Activated CD8-positive, alpha-beta memory T cell treated with anti-CD3 and anti-CD28 coated beads, Interleukin-2, amount 50 U/mL, for 24 hours (primary cell): ENCODE results near the gene RPS27L.

ENCODE experiments used
- DNase-seq: peaks from one replicate; pipeline ENCODE4 v3.0.0-alpha.2; 2020; ENCODE audit errors: extremely low read depth

Gene RPS27L

DNA sequence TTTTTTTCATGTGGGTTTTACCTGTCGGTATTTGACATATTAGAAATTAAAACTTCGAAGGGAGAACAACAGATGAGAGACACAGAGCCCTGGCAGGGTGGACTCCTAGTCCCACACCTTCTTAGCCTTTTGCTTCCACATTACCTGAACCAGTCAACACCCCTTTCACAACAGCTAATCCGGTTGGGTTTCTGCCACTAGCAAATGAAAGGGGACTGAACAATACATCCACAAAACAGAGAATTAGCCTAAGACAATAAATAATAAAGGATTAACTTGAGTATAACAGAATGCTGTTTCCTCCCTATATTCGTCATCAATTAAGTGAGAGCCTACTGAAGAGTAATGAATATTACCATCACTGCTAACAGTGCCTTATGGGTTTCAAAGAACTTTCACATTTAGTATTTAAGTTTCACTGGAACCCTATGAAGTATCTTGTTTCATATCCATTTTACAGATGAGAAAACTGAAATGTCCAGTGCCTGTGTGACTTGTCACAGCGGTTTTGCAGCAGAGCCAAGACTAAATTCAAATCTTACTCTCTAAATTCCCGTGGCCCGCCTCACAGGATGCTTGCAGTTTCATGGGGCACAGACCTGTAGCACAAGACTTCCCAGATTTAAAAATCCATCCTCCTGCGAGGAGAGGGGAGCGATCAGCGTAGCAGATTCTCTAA lies 31.1 kb upstream of the RPS27L start:
- no peak for DNase-seq

DNA sequence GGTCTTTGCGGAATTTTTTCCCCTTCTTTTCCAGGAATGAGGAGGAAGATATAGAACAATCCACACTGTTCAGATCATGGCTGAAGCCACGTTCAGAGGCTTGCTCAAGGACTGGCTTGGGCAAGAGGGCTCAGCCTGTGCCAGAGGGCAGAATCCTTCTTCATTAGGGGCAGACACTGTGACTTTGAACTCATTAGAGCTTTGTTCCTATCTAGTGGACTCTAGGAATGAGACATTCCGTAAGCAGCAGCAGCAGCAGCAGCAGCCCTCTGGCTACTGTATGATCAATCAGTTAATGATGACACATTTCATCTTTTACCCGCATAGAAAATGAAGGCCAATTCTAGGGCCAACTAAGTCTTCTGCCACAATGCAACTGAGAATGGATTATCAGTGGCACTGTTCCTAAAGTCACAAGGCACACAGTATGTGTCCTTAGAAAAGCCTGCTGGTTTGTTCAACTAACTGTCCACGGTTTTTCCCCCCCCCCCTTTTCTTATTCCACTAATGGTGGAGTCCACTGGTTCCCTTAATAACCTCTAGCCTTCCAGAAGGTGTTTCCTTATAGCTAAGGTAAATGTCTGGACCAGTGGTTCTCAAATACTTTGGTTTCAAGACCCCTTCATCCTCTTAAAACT lies 30.4 kb upstream of the RPS27L start:
- no peak for DNase-seq

DNA sequence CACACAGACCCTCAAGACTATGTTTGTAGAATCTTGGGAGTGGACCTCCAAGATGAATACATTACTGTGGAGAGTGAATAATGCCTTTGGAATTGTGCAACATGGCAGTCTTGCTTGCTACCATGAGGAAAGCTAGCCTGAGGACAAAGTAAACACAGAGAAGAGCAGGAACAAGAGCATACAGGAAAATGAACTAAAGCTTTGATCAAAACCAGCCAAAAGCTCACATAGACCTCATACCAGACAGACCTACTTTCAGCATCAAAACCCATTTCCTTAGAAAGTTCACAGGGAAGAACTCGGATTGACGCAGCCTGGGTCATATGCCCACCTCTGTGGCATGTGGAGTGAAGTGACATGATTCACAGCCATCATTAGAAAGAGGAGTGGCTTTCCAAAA lies 28.8 kb upstream of the RPS27L start:
- no peak for DNase-seq

DNA sequence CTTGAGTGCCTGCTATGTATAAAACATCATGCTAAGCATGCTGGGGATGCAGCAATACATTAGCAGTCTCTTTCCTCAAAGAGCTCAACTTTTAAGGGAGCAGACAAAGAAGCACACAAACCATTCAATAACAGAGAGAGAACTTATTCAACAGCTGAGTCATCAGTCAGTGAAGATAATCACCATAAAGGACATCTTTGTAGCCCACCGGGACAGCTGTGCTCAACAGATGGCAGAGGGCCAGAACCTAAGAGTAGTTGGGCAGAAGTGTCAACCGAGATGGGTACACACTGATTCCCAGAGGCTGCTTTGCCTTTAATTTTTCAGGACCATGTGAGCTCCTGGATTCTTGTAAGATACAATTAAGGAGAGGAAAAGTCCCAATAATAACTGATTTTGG lies 27.9 kb upstream of the RPS27L start:
- DNase-seq, result no peak

DNA sequence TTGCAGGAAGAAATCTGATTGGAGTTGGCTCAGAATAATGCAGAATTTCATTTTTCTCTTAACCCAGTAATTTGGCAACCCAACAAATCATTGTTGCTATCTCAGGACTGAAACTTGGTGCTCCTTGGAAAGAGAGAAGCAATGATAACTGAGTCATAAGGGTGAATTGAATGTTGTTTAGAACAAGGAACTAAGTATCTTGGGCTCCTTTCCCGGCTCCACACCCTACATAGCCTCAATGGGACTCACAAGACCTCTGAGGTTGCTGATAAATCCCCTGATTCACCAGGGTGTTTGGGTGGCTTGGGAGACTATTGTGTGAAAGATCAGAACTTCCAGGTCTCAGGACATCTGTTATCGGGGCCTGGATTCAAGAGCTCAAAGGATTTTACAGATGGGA lies 24.4 kb upstream of the RPS27L start:
- DNase-seq, result no peak

DNA sequence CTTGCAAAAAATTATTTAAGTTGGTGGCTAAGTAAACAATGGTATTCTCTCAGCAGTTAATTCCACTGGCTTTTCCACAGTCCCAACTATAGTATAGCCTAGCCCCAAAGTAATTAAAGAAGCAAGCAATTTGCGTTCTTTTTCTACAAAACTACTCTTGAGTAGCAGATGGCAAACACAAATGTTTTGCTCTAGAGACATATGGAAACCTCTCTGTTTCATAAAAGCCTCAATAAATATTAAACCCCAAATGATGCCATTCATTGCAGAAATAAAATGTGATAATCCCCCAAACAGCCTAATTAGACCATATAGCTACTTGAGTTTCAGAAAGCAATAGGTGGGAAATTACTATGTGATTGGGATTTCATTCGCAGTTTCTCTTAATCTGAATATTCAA lies 23.5 kb upstream of the RPS27L start:
- no peak for DNase-seq

DNA sequence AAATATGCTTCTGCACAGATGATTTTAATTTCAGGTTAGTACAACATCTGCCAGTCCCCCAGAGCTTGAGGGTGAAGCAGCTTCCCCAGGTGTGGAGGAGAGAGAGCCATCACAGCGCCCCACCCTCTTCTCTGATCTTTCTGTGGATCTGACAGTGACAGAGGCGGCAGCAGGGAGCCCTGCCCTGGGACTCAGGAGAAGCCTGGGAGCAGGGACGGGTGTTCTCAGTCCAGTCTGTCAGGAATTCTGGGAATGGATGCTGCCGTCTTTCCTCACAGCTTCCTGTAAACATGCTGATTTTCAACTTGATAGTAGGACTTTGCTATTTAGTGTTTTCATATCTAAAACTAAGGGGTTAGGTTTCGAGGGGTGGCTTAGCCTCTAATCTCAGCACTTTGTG lies 20.8 kb upstream of the RPS27L start:
- DNase-seq, result no peak

DNA sequence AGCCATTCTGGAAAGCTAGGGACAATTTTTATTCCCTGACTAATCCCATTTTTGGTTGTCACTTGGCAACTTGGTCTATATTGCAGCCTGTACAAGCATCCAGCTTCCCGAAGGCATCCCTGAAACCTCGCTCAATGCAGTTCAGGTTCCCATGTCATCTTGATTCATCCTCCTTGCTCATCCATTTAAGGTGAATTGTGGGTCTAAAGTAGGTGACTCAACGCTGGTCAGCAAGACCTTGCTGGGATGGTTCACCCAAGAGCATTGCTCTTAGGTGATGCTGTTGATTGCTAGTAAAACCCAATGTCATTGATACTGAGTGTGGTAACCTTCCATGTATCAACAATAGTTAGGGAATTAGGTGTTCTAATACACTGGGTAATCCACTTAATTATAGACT lies 19.0 kb upstream of the RPS27L start:
- DNase-seq, result no peak

DNA sequence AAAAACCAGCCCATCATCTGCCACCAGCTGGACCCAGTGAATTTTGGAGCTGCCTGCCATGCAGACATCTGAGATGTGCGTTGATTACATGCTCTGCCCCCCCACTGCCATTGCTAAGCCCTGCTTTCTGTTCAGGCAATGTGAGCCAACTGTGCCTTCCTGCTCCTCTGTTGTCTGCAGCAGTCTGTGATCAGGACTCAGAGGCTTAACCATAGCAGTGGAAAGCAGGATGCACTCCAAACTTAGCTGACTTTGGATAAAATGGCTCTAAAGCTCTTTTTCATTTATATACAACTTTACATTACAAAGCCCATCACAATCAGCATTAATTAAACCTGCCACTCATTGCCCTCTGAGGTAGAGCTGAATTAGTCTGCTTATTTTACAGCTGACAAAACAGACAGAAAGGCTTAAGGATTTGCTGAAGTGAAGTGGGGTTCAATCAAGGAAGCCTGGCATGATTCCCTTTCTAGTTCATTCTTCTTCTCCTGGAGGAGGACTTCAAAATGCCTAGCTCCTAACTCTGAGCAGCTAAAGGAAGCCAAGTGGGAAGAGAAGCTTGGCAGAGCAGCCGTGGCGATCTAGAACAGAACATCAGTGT lies 15.7 kb upstream of the RPS27L start:
- DNase-seq, result no peak

DNA sequence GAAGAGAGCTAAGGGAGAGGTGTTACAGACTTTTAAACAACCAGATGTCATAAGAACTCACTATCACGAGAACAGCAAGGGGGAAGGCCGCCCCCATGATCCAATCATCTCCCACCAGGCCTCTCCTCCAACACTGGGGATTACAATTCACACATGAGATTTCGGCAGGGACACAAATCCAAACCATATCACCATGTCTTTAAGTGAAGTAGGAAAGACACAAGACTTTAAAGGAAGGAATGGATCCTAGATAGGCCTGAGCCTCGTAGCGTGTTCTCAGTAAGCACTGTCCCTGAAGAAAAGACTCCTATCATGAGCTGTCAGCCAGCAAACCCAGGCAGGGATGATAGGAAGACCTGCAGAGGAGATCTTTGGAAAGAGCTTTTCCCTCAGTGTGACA lies 15.1 kb upstream of the RPS27L start:
- DNase-seq, result no peak

DNA sequence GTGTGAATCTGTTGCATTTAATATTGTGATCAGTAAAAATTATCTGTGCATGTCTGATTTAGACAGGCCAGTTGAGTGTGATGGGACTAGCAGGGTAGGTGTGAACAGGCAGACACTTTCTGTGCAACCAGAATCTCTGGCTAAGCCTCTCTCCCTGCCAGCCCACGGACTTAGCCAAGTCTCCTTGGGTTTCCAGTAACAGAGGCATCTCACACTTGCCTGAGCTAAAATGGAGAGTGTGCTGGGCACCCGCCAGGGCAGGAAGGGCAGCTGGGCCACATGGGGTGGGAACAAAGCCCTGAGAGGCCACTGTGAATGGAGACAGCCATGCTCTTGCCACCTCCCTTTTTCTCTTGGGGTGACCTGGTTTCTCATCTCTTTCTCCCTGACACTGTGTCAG lies 12.5 kb upstream of the RPS27L start:
- DNase-seq, result no peak

DNA sequence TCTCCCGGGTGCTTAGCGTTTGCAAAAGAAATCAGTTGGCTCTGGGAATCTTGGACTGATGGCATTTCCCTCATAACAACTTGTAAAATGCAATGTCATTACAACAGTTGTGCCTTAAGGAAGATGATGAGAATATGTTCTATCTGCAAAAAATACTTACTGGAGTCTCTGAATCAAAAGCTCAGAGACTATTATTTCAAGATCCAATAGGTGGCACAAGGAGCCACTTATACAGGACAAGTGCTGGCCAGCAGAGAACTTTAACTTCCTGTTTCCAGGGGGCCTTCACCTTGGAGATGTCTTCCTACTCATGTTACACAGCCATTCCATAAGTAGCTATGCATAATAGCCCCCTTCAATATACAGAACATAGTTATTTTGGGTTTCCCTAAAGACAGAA lies 8.9 kb upstream of the RPS27L start:
- DNase-seq, result no peak

DNA sequence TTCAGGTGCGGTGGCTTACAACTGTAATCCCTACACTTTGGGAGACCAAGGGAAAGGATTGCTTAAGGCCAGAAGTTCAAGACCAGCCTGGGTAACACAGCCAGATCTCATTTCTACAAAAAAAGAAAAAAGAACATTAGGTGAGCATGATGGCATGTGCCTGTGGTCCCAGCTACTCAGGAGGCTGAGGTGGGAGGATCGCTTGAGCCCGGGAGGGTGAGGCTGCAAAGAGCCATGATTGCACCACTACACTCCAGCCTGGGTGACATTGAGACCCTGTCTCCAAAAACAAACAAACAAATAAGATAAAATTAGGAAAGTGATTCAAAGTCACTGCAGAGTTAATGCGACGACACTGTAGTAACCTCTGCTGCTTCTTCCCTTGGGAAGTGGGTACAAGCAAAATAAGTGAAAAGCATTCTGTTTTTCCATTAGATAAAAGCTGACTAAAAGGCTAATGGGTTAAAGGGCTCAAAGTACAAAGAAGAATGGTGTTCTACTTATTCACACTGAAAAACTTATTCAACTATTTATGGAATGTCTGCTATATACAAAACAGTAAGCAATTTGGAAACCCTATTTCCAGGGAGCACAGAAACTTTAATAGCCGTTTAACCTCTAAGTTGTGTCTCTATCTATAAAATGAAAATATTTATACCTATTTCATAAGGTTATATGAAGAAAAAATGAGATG lies 8.0 kb upstream of the RPS27L start:
- DNase-seq, result no peak

DNA sequence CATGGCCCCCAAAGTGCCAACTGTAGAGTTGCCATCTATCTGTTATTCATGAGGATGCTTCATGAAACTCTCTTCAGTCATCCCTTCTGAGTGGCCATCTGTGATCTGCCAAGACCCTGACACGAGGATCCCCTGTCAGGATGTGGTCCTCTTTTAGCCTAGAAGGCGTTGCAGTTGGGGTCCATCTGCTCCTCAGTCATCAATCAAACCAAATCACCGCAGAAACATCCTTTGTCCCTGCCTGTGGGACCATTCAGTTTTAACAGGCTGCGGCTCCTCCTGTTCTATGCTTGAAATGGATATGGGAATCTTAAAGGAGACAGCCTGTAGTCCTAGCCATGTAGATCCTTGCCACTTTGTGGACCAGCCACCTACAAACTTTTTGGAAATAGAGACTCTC lies 5.9 kb upstream of the RPS27L start:
- no peak for DNase-seq

DNA sequence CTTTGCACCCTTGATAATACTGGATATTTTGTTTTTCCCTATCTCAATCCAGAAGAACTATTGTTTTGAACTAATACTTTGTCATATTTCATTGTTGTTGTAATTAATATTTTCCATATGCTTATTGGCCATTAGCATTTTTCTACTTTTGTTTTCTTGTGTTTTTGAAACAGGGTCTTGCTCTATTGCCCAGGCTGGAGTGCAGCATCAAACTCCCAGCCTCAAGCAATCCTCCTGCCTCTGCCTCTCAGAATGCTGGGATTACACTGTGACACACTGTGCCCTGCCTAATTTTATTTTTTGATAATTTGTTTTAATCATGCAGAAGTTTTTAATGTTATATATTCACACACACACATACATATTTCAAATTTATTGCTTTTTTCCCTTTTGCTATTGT lies 3.4 kb upstream of the RPS27L start:
- DNase-seq, result no peak

DNA sequence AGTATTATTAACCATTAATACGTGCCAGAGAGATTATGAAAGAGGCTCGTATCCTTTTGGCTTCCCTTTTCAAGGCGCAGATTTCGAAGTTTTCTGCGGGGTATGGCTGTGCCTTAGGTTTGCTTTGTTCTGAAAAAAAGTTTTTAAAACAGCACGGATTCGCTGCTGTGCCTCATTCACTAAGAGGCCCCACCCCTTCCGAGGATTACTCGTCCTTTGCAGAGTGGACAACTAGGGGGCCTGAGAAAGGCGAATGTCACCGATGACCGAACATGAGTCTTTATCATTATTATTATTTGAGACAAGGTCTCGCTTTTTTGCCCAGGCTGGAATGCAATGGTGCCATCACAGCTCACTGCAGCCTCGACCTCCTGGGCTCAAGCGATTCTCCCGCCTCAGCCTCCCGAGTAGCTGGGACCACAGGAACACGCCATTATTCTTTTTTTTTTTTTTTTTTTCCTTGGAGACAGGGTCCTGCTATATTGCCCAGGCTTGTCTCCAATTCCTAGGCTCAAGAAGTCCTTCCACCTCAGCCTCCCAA lies 684 bp upstream of the RPS27L start:
- DNase-seq, result no peak

DNA sequence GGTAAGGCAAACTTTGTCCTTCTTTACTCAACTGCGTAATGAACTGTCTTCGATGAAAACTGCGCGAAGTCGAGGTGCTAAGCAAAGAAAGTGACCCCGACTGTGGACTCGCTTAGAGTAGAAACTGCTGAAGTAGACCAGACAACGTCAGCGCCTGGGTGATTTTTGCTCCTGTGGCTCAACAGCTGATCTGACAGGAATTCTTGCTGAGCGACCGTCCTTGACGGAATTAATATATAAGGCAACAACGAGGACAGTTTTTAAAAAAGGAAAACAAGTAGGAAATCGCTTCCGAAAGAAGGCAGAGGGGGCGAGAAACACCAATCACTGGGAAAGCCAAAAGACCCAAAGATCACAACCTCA lies 541 bp downstream of the RPS27L start:
- no peak for DNase-seq

DNA sequence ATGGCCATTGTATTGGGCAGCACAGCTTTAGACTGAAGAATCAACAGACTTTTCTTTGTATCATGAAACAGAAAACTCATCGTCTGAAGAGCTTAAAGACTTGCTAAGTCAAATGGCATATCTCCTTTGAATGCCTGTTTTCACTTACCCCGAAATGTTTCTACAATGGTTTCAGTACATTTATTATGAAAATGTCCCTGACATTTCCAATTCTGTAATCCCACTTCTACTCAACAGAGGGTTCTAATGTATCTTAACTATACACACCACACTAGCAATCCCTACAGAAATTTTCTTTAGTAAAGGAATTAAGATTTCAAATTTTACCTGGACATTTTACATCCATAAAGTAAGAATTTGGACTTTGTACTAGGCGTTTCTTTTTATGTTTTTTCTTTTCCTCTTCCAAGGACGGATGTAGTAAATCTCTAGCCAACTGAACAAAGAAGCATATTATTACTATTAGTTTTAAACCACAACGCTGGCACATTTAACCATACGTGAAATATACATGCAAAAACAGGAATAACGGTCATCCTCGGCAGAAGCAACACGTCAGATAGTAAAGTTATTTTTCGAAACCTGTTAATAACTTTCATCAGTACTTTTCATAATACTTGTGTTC lies 1.1 kb downstream of the RPS27L start:
- no peak for DNase-seq

DNA sequence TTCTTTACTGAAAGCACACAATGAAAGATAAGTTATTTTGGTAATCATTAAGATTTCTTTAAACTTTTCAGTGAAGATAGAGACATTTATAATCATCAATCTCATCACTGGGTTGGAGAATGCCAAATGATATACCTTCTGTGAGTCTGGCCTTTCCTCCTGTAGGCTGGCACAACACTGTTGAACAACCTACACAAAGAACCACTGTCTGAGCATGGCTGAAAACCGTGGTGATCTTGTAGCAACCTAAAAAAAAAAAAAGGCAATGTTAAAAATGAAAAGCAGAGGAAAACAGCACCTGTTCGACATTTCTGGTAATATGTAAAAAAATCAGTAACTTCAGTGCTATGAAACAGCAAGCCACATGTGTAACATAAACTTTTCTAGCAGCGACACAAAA lies 1.8 kb downstream of the RPS27L start:
- no peak for DNase-seq

DNA sequence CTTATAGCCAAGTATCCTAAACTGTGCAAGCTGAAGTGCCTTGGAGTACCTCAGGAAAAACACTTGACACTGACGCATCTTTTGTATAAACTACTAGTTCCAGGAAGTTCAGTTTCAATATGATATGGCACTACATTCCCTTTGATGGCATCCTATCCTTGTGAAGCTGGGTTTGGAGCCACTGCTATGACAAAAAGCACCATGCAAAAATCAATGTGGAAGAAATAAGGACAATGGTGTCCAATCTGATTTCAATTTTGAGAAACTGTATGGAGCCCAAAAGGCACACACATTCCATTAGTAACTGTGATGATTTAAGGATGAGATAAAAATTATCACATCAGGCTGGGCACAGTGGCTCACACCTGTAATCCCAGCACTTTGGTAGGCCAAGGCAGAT lies 5.6 kb downstream of the RPS27L start:
- no peak for DNase-seq

DNA sequence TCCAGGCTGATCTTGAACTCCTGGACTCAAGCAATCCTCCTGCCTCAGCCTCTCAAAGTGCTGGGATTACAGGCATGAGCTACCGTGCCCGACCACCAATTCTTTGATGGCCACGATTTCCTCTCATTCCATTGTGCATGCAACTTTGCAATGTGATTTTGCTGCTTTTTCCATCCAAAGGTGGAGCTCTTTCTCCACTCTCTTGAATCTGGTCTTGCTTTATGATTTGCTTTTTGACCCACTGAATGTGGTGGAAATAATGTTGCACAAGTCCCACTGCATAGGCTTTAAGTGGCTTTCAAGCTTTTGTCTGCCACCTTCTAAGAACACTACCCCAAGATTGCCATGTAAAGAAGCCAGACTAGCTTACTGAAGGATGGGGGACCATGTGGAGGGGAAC lies 10.6 kb downstream of the RPS27L start:
- DNase-seq, result no peak

DNA sequence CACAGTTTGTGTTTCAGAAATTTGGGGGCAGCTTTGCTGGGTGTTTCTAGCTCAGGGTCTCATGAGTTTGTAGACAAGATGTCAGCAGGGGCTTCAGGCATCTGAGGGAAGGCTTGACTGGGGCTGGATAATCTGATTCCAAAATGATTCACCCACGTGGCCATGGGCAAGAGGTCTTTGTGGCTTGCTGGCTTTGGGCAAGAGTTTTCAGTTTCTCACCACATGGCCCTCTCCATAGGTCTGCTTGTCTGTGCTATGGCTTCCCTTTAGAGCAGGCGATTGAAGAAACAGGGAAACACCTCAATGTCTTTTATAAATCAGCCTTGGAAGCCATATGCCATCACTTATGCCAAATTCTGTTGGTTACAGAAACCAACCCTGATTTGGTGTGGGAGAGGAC lies 11.9 kb downstream of the RPS27L start:
- DNase-seq, result no peak
